ENCODE results near the gene MCM3AP.
"Not testable (repeated sequence)": the region's sequence is repeated elsewhere in the genome, so short reads cannot be mapped to it uniquely, and the experiment has no call there.

Gene MCM3AP

DNA sequence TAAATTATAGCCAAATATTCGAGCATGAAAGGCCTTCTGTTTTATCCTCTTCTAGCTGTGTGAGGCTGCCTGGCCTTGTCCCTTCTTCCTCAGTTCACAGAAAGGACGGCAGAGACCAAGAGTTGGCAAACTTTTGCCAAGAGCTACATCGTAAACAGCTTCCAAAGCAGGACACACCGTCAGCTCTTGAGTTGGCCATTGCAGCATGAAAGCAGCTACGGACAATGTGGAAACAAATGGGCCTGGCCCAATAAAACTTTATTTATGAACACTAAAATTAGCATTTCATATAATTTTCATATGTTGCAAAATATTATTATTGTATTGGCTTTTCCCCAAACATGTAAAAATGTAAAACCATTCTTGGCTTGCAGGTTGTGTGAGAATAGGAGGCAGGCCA, 27.5 kb upstream of the MCM3AP start:
- no peak for DNase-seq (ENCODE audit: low read depth in 1 of 2, low spot score in 1 of 2)

DNA sequence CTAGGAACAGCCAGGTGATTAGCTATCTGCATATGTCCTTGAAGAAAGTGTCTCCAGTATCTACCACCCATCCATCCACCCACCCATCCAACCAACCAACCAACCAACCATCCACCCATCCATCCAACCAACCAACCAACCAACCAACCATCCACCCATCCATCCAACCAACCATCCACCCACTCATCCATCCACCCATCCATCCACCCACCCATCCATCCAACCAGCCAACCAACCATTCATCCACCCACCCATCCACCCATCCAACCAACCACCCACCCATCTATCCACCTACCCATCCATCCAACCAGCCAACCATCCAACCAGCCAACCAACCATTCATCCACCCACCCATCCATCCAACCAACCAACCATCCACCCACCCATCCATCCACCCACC, 26.2 kb upstream of the MCM3AP start:
- no peak for DNase-seq (ENCODE audit: low read depth in 1 of 2, low spot score in 1 of 2)

DNA sequence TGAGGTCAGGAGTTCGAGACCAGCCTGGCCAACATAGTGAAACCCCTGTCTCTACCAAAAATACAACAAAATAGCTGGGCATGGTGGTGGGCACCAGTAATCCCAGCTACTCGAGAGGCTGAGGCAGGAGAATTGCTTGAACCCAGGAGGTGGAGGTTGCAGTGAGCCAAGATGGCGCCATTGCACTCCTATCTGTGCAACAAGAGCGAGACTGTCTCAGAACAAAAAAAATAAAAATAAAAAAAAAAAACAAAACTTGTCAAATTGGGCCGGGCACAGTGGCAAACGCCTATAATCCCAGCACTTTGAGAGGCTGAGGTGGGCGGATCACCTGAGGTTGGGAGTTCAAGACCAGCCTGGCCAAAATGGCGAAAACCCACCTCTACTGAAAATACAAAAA, 24.8 kb upstream of the MCM3AP start:
- not testable (repeated sequence) for DNase-seq (ENCODE audit: low read depth in 1 of 2, low spot score in 1 of 2)

DNA sequence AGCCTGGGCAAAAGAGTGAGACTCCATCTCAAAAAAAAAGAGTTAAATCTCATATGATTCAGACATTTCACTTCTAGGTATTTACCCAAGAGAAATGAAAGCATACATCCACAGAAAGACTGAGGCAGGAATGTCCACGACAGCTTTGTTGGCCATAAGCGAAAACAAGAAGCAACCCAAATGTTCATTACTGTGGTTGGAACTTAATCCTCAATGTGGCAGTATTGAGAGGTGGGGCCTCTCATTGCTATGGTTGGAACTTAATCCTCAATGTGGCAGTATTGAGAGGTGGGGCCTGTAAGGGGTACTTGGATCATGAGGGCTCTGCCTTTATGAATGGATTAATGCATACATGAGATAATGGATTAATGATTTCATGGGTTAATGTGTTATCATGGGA, 23.0 kb upstream of the MCM3AP start:
- no peak for DNase-seq (ENCODE audit: low read depth in 1 of 2, low spot score in 1 of 2)

DNA sequence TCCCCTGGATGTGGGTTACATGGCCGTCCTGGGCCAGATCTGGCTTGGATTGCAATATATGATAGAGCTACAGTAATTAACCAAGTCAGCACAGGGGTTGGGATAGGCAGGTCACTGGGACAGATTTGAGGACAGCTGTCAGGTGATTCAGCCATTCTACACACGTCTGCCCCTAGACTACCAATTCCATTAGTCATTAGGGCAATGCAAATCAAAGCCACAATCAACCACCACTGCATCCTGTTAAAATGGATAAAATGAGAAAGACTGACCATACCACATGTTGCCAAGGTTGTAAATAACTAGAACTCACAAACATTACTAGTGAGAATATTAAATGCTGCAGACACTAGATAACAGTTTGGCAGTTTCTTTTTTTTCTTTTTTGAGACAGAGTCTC, 22.2 kb upstream of the MCM3AP start:
- no peak for DNase-seq (ENCODE audit: low read depth in 1 of 2, low spot score in 1 of 2)

DNA sequence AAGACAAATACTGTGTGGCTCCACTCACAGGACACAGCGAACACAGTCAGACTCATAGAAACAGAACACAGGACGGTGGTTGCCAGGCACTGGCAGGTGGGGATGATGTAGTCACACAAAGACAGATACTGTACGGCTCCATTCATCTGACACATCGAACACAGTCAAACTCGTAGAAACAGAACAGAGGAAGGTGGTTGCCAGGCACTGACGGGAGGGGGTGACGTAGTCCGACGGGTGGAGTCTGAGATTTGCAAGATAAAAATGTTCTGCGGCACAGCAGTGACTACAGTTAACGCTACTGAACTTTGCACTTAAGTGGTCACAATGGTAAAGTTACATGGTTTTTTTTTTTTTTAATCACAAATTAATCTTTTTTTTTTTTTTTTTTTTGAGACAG, 19.5 kb upstream of the MCM3AP start:
- DNase-seq (ENCODE audit: low read depth in 1 of 2, low spot score in 1 of 2) = no peak

DNA sequence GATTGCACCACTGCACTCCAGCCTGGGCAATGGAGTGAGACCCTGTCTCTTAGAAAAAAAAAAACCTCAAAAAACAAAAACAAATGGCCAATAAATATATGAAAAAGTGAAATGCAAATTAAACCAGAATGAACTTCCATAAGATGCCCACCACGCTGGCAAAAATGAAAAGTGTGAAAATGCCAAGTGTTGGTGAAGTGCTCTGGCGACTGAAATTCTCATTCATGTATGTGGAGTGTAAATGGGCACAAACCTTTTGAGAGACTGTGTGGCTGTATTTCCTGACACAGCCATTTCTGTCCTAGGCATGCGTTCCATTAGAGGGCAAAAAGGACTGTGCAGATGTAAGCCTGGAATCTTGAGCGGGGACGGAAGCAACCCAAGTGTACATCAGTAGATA, 19.0 kb upstream of the MCM3AP start:
- no peak for DNase-seq (ENCODE audit: low read depth in 1 of 2, low spot score in 1 of 2)

DNA sequence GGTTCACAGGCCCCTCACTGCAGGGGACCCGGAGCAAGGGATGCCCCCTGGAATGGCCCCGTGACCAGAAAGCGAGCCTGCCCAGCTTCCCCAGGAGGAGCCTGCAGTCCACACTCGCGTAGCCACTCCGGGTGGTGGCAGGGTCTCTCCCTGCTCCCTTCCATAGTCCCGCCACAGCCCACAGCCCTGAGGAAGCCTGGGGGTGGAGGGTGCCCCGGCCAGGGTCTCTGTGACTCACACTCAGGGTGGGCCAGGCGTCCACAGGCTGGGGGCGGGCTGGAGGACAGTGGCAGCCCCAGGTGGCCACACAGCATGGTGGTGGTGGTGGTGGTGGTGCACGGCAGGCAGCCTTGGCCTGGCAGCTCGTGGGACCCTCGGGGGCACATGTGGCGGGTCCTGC, 16.3 kb upstream of the MCM3AP start:
- no peak for DNase-seq (ENCODE audit: low read depth in 1 of 2, low spot score in 1 of 2)

DNA sequence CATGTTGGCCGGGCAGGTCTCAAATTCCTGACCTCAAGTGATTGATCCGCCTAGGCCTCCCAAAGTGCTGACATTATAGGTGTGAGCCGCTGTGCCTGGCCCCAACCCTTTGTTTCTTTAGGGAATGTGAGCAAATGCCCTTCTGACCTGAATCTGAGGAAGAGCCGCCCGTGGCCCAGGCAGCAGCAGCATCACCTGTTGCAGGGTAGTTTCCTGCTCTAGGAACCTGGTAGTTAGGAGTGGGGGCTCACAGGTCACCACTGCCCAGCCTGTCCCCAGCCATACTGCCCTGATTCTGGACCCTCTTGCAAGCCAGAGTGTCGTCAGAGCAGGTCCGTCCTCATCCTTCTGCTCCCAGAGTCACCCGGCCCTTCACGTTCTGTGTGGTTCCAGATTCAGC, 13.8 kb upstream of the MCM3AP start:
- no peak for DNase-seq (ENCODE audit: low read depth in 1 of 2, low spot score in 1 of 2)

DNA sequence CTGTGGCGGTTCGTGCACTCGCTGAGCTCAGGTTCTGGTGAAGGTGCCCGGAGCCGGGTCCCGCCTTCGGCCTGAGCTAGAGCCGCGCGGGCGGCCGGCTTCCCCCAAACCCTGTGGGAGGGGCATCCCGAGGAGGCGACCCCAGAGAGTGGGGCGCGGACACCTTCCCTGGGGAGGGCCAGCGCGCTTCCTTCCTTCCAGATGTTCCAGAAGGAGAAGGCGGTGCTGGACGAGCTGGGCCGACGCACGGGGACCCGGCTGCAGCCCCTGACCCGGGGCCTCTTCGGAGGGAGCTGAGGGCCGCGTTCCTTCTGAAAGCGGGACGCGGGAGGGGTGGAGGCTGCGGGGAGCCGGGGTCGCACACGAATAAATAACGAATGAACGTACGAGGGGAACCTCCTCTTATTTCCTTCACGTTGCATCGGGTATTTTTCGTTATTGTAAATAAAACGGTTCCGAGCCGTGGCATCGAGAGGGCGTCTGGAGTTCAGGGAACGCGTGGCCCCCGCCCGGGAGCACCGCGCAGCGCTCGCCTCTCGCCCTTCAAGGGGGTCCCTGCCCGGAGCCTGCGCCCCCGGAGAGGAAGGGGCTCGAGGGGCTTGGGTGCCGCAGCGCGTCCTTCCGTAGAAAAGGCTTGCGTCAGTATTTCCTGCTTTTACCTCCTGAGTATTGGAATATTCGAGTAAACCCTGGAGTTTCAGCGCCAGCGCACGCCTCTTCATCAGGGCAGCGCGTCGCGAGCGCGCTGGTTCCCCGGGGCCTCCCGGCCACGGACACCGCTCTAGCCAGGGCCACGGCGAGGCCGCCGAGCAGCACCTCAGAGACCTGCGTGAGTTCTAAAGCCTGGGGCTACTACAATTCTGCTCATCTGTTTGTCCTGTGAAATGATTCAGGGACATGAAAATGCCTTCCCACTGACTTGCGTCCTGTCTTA, 12.2 kb upstream of the MCM3AP start:
- no peak for DNase-seq (ENCODE audit: low read depth in 1 of 2, low spot score in 1 of 2)

DNA sequence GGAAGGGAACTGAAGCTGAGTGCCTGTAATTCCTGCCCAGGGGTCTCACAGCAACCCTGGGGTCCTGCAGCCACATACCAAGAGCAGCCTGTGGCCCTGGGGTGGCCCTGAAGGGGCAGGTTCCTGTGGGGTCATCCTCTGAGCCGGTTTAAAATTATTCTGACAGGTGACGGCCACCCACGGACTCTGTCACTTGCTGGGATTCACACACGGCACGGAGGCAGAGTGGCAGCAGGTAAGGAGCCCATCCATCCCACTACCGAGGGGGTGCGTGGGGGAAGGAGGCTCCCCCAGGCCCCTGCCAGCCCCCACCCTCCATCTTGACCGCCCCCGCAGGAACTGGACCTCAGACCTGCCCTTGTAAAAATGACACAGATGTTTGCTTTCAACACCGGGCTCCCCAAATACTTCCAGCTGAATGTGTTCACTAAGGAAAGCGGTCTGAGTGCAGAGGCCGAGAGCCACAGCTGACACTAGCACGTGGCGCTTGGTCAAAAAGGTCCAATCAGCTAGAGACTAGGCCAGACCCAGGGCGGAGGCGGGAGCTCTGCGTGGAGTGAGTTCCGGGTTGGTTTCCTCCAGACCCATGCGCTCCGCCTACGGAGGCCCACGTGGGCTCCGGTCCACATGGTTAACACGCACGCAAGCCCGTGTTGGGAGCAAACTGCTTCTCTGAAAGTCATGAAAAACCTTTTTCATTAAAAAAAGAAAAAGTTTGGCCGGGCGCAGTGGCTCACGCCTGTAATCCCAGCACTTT, 10.8 kb upstream of the MCM3AP start:
- DNase-seq (ENCODE audit: low read depth in 1 of 2, low spot score in 1 of 2) = peak in 1 of 2 donors; percentile 15

DNA sequence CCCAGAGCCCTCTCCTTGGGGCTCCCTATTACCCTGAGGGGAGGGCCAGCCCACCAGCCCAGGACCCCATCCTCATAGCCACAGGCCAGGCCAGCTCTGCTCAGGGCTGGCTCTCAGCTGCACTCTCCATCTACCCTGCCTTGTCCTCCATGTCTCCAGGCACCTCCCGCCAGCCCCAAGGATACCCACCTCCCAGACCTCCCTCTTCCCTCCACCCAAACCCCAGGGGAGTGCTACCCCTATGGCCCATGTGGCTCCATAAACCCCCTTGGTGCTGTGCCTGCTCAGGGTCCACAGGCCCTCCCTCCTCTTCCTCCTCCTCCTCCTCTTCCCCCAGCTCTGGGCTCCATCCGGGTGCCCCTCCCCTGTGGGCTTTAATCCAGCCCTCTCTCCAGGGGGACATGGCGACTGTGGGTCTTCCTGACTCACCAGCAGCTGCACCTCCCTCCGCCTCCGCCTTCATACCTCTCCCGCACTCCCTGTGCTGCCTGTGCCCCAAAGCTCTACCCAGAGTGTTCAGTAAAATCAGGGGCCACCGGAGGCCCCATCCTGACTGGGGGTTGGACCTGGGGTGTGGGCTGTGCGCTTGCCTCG, 9.9 kb upstream of the MCM3AP start:
- DNase-seq (ENCODE audit: low read depth in 1 of 2, low spot score in 1 of 2) = no peak

DNA sequence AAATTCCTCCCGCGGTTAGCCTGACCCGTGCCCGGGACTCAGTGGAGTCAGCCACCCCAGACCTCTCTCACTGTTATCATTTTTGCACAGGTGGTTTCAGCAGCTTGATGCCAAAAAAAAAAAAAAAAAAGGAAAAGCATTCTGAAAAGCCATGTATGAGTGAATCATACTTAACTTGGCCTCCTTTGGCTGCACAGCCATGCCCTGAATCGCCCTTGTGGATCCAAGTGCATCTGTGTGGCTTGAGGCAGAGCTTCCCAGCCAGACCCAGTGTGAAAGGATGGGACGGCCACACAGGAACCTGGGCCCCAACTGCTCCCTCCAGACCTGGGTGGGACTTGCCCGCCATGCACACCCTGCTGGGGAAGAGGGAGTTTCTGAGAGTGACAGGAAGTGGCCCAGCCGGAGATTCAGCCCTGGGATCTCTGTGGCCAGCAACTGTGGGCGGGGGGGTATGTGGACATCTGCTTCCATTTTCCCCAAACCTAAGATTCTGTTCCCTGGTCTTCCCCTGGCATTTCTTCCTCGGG, 9.3 kb upstream of the MCM3AP start:
- DNase-seq (ENCODE audit: low read depth in 1 of 2, low spot score in 1 of 2) = no peak

DNA sequence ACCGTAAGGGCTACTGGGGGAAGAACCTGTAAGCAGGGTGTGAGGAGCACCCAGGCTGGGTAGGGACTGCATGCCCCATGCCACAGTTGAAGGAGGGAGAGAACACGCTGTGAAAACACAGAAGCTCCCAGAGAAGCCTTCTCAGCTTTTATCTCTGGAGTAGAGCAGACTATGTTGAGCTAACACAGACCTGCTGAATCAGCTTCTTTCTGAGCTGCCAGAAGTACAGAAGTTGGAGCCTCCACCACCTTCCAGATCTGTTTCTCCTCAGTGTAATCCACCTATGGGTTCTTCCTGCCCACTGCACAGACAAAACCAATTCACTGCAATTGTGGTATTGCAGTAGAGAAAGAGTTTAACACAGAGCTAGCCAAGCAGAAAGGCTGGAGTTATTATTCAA, 6.2 kb upstream of the MCM3AP start:
- DNase-seq (ENCODE audit: low read depth in 1 of 2, low spot score in 1 of 2) = no peak

DNA sequence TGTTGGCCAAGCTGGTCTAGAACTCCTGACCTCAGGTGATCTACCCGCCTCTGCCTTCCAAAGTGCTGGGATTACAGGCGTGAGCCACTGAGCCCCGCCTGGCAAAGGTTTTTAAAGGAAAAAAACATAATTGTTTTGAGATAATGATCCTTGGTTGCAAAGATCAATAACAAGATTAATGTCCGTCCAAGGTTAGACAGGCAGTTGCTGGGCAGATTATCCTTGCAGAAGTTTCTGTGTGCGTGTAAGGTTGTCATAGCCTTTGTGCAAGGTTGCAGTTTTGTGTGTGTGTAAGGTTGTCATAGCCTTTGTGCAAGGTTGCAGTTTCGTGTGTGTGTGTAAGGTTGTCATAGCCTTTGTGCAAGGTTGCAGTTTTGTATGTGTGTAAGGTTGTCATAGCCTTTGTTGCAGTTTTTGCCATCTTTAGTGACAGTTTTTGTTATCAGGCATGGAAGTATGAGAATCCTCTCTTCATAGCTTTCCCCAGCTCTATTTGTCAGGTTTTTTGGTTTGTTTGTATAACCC, 4.3 kb upstream of the MCM3AP start:
- no peak for DNase-seq (ENCODE audit: low read depth in 1 of 2, low spot score in 1 of 2)

DNA sequence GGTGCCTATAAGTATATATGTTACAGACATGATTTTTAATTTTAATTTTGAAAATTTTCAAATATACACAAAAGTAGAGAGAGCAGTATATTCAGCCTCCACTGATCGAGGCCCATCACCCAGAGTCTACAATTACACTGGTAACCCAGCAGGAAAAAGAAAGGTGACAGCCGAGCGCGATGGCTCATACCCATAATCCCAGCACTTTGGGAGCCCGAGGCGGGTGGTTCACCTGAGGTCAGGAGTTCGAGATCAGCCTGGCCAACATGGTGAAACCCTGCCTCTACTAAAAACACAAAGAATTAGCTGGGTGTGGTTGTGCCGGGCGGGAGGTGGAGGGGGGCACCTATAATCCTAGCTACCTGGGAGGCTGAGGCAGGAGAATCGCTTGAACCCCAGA, 2.1 kb upstream of the MCM3AP start:
- DNase-seq (ENCODE audit: low read depth in 1 of 2, low spot score in 1 of 2) = no peak

DNA sequence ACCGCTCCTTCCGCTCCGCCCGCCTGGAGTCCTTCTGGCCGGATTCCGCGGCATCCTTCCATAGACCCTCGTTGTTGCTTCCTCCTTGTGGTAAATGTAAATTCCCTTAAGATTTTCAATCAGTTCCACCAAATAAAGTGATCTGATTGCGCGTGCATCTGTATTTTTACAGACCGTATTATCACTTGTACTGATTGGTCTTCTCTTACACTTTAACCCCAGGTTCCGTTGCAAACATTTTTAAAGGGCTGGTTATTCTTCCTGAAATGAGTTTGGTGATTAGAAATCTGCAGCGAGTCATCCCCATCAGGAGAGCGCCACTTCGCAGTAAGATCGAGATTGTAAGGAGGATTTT, 1.2 kb upstream of the MCM3AP start:
- no peak for DNase-seq (ENCODE audit: low read depth in 1 of 2, low spot score in 1 of 2)

DNA sequence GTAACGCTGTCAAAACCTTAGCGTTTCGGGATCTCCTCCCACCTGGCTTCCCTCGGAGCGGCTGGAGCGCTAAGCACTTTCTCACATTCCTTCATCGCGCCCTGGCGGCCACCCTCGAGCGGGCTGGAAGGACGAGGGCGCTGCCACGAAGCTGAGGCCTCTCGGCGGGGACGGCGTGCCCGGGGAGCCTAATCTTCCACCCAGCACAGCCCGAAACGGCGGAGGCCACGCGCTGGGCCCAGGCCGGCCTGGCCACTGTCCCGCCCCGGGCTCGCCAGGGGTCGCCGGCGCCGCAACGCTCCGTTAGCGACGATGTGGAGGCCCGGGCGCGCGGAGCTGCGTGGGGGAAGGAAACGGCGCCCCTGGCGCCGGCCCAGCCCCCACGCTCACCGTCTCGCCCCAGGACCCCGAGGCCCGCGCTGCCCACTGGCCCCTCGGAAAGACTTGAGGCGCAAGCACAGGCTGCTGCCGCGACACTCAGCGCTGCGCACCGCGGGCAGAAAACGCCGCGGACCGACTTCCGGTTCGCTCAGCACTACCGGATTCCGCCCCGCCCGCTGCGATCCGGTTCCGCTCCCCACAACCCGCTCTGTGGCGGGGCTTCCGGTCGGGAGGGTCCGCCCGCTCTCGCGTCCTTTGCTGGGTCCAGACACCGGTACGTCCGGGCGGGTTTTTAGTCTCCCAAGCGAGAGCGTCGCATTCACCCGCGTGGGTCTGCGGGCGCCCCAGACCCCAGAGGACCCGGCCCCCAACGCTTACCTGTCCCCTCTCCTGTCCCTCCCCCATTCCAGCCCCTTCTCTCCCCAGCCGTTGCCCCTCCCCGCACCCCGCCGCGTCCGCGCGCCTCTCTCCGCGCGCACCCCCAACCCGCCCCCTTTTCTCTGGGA, 593 bp upstream of the MCM3AP start, which contains the start of gene YBEY:
Gene YBEY (plus strand): TSS at position 582 of the 887 bp plus-strand sequence. CDS start 572 bp downstream, outside the sequence.
- peak; percentile 73 to 79 for DNase-seq (ENCODE audit: low read depth in 1 of 2, low spot score in 1 of 2)

DNA sequence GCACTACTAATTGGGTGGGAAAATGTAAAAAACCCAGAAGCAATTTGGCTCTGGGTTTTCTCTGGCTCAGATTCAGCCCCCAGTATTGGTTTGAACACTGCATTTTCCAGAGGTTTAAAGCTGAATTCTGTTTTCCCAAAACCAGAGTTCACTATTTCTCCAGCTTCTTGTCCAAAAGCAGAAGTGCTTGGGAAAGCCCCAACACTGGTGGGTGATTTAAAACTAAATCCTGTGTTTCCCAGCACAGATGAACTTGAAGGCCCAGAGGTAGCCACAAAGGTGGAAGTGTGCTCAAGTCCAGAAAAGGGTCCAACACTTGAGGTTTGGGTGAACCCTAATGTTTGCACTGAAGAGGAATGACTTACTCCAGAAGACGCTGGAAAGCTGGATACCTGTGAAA, 678 bp downstream of the MCM3AP start:
- DNase-seq (ENCODE audit: low read depth in 1 of 2, low spot score in 1 of 2) = no peak

DNA sequence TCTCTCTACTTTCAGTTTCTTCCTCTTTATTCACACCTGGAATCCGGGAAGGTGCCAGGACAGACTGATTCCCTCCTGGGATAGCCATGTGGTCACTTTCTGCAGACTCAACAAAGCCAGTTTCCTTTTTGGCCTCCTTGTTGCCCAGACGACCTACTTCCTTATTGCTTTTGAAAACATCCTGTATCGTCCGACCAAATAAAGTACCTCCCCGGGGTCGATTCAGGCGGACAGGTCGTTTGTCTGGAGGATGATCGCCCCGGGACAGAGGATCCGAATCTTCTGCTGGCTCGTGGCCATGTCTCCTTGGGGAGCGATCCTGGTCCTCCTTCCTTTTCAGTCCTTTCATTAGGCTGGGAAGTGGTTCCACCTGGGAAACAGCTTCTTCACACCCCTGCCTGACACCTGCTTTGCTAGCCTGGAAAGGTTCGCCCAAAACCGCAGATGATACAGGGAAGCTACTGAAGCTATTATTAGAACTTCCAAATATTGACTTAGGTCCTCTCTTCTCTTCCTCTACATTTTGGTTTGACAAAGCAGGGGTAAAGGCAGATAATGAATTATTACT, 1.2 kb downstream of the MCM3AP start:
- DNase-seq (ENCODE audit: low read depth in 1 of 2, low spot score in 1 of 2) = no peak

Measured in activated T-helper 1 cell treated with anti-CD3 and anti-CD28 coated beads, Interleukin-2, amount 50 U/mL, for 16 hours (primary cell).